Erythroblast (primary cell): ENCODE data around the gene TCF12.

Source experiments
- GATA1 ChIP-seq: IDR thresholded peaks from 2 replicates; pipeline ENCODE4 v1.6.1; 2011; ENCODE audit warnings: low read depth, mild to moderate bottlenecking, control low read depth, low read length, moderate library complexity
- POLR2A ChIP-seq: IDR thresholded peaks from 2 replicates; pipeline ENCODE4 v1.6.1; 2011; ENCODE audit warnings: mild to moderate bottlenecking, low read length

GRCh38 chr15:57086857-57087427 is 168.5 kb downstream of the TCF12 start:
- TF ChIP-seq POLR2A (no peak), GATA1 (no peak)
